ENCODE results near the gene SNX2.

- no peak for TF ChIP-seq POLR2A (IDR thresholded peaks at IDR 0.05)
- TF ChIP-seq, protein P1, sequence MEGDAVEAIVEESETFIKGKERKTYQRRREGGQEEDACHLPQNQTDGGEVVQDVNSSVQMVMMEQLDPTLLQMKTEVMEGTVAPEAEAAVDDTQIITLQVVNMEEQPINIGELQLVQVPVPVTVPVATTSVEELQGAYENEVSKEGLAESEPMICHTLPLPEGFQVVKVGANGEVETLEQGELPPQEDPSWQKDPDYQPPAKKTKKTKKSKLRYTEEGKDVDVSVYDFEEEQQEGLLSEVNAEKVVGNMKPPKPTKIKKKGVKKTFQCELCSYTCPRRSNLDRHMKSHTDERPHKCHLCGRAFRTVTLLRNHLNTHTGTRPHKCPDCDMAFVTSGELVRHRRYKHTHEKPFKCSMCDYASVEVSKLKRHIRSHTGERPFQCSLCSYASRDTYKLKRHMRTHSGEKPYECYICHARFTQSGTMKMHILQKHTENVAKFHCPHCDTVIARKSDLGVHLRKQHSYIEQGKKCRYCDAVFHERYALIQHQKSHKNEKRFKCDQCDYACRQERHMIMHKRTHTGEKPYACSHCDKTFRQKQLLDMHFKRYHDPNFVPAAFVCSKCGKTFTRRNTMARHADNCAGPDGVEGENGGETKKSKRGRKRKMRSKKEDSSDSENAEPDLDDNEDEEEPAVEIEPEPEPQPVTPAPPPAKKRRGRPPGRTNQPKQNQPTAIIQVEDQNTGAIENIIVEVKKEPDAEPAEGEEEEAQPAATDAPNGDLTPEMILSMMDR (IDR thresholded peaks at IDR 0.05): no peak
Measured at GRCh38 chr5:122778157-122778556, 3.3 kb downstream of the SNX2 start.
